ENCODE results near the gene CHST11.

GRCh38 chr12:104427547-104427938 is 29.2 kb upstream of the CHST11 start:
- no peak for TF ChIP-seq POLR2AphosphoS5 (IDR thresholded peaks at IDR 0.05; ENCODE audit: borderline replicate concordance, low read depth, low read length)
- no peak for TF ChIP-seq EZH2 (IDR thresholded peaks at IDR 0.05)
- no peak for TF ChIP-seq FOXP2 (optimal IDR thresholded peaks at IDR 0.05; ENCODE audit: control extremely low read depth, extremely low read length, insufficient read depth)
